ENCODE measurements around the gene NFAT5. TPM values are rescaled to one million over a fixed set of nuclear protein-coding genes. Genes with fewer than 3 reads are reported as not detected.

The NFAT5 gene
- total and polyA plus RNA-seq, 9 of the 15 experiments (the other 6 are each of a cell fraction or from before 2014, with no cell fraction given), result 0.78 to 20.5 (median 12.4) TPM

DNA sequence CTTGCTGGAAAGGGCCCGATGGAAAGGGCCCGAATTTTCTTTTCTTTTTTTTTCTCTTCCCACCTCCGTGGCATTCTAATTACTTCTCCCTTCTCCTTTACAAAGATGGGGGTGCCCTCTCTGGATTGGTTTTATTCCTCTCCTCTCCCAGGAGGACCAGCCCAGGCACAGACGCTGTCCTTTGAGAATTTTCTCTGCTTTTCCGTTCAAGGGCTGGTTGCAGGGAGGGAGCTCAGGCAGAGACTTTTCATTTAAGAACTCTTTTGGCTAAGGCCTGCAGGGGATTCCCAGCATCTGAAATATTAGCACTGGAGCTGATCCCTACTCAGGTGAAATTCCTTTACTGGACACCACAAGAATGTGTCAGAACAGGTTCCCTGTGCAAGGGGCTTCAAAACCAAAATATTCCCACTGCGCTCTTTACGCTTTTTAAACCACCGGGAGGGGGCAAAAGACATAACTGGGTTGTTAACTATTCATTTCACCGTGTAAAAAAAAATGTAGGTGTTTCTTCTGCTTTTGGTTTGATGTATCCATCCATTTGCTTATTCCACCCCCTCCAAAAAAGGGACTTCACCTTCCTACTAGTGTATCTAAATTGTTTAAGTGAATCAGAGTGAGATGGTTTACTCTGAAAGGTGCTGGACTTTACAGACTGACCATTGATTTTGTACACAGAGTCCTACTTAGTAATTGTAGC lies 1.4 kb downstream of the NFAT5 start (continued):
- TF ChIP-seq, protein P1, sequence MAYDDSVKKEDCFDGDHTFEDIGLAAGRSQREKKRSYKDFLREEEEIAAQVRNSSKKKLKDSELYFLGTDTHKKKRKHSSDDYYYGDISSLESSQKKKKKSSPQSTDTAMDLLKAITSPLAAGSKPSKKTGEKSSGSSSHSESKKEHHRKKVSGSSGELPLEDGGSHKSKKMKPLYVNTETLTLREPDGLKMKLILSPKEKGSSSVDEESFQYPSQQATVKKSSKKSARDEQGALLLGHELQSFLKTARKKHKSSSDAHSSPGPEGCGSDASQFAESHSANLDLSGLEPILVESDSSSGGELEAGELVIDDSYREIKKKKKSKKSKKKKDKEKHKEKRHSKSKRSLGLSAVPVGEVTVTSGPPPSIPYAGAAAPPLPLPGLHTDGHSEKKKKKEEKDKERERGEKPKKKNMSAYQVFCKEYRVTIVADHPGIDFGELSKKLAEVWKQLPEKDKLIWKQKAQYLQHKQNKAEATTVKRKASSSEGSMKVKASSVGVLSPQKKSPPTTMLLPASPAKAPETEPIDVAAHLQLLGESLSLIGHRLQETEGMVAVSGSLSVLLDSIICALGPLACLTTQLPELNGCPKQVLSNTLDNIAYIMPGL (CRISPR knock-in tag; IDR thresholded peaks at IDR 0.05), result peak; percentile 18; the same call in 1 of the 2 replicates
- TF ChIP-seq ZKSCAN1 (IDR thresholded peaks at IDR 0.05; ENCODE audit: low read depth, low read length) (no peak), ZNF644 (tag; IDR thresholded peaks at IDR 0.05; ENCODE audit: low read depth) (no peak), HDGF (IDR thresholded peaks at IDR 0.05) (0 out of 2 replicates have a peak, but pooled peaks have one; percentile 47), NFATC3 (IDR thresholded peaks at IDR 0.05) (no peak), ETS2 (tag; IDR thresholded peaks at IDR 0.05; ENCODE audit: borderline replicate concordance, poor library complexity, severe bottlenecking) (no peak), FUS (optimal IDR thresholded peaks at IDR 0.05; ENCODE audit: low read depth, low read length) (no peak), ZZZ3 (IDR thresholded peaks at IDR 0.05) (no peak), RUNX1 (IDR thresholded peaks at IDR 0.05; ENCODE audit: low read depth) (no peak), DDX20 (tag; IDR thresholded peaks at IDR 0.05; ENCODE audit: low read depth) (no peak), MEF2D (tag; conservative IDR thresholded peaks at IDR 0.05; ENCODE audit: low read depth) (no peak)
- TF ChIP-seq, protein P2, sequence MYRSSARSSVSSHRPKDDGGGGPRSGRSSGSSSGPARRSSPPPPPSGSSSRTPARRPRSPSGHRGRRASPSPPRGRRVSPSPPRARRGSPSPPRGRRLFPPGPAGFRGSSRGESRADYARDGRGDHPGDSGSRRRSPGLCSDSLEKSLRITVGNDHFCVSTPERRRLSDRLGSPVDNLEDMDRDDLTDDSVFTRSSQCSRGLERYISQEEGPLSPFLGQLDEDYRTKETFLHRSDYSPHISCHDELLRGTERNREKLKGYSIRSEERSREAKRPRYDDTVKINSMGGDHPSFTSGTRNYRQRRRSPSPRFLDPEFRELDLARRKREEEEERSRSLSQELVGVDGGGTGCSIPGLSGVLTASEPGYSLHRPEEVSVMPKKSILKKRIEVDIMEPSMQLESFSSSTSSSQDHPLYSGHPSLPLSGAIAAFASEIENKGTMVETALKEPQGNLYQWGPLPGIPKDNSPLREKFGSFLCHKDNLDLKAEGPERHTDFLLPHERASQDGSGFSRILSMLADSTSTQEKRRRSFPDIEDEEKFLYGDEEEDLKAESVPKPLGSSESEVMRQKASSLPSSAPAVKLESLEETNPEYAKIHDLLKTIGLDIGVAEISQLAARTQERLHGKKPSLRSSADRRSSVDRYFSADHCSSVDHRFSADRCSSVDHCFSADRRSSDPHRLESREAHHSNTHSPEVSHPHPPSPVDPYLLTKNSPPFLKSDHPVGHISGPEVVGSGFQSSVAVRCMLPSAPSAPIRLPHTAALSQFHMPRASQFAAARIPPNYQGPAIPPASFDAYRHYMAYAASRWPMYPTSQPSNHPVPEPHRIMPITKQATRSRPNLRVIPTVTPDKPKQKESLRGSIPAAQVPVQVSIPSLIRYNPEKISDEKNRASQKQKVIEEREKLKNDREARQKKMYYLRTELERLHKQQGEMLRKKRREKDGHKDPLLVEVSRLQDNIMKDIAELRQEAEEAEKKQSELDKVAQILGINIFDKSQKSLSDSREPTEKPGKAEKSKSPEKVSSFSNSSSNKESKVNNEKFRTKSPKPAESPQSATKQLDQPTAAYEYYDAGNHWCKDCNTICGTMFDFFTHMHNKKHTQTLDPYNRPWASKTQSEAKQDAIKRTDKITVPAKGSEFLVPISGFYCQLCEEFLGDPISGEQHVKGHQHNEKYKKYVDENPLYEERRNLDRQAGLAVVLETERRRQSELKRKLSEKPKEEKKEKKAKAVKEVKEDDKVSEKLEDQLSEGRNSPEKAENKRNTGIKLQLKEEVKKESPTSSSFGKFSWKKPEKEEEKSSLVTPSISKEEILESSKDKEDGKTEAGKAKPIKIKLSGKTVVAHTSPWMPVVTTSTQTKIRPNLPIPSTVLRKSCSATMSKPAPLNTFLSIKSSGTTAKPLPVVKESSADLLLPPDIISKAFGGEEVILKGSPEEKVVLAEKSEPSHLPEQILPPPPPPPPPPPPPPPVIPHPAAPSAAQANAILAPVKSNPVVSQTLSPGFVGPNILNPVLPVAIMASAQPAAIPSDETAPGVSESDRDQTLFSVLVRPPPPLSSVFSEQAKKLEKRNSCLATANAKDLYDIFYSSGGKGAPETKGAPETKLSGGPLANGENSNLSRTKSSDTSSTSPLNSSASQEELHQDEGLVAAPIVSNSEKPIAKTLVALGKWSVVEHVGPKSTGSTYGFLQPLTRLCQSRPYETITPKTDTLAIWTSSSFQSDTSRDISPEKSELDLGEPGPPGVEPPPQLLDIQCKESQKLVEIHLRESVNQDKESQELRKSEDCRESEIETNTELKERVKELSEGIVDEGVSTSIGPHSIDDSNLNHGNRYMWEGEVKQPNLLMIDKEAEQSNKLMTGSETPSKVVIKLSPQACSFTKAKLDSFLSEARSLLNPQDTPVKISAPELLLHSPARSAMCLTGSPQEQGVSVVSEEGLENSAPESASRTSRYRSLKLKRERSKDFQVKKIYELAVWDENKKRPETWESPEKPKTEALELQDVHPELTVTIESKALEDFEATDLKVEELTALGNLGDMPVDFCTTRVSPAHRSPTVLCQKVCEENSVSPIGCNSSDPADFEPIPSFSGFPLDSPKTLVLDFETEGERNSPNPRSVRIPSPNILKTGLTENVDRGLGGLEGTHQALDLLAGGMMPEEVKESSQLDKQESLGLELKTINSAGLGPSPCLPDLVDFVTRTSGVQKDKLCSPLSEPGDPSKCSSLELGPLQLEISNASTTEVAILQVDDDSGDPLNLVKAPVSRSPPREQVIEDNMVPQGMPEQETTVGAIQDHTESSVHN (IDR thresholded peaks at IDR 0.05; ENCODE audit: borderline replicate concordance in 1 of 2, low read depth in 1 of 2), result no peak

Measured in K562 (cell line).